GM18861 (cell line): ENCODE measurements around the gene ADGRG3.

Experiments used
- ATAC-seq: cut with Tn5 transposase; IDR thresholded peaks from one replicate; pipeline ENCODE4 v1.9.1; 2021; ENCODE audit not compliant: unreplicated experiment

Gene ADGRG3

GRCh38 chr16:57645691-57646387, 22.3 kb upstream of the ADGRG3 start:
- ATAC-seq: no peak

- ATAC-seq: no peak
Measured at GRCh38 chr16:57646388-57647039, 21.6 kb upstream of the ADGRG3 start.

GRCh38 chr16:57647136-57647875, 20.8 kb upstream of the ADGRG3 start:
- ATAC-seq: no peak

DNA sequence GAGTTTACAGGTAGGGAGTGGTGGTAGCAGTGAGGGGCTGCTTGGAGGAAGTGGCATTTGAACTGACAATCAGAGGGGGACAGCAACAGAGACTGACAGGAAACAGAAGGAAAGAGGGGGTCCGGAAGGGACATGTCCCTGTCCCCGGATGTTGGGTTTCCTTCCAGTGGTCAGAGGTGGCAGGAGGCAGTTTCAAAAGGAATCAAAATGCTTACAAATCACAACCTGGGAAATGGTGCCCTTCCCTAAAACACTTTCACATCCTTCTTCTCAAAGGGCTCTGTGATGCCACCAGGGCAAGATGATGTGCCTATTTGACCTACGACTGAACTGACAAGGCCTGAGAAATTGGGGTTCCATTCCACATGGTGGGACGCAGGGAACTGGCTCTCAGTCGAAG, 20.0 kb upstream of the ADGRG3 start:
- no peak for ATAC-seq

DNA sequence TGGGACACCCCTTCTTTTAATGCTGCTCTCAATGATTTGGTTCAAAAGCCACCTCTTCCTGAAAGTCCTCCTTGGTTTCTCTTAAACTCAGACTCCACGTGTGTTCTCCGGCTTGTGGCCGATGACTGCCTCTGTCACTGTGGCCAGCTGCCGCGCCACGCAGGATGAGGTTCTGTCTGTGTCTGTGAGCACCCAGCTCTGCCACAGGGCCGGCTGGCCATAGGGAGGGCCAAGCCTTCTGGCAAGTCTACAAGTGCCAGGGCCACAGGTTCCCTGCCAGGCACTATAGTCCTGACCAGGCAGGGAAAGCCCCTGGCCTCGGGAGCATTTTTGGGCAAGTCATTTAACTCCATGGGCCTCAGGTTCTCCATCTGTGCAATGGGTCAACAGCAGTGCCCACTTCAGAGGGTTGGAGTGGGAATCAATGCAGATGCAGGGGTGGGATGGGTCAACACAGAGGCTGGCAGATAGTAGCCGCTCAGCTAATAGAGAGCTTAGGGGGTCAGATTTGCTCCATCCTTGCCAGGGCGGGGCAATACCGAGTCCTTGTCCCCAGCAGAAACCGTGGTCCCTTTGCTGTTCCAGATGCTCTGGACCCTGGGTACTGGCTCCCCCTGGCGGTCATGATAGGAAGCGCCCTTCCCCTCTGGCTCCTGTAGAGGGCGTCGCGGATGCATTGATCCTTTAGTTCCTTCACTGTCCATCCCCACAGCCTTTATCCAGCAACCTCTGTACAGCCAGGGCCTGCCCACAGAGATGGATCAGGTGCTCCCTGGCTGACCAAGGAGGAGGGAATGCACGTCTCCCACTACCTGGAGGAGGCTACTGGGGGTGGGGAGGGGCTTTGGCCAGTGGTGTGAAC, 19.3 kb upstream of the ADGRG3 start:
- ATAC-seq: peak; percentile 44

DNA sequence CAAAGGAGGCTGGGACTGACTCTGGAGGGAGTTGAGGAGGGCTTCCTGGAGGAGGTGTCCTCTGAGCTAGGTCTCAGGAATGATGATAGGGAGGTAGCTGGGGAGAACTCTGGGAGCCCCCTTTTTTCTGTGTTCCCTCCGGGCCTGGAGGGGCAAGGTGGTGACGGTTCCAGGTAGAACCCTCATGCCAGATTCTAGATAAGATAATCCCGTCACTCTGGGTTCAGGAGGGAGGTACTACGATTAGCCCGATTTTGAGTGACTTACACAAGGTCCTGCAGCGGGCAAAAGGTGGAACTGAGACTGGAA, 18.7 kb upstream of the ADGRG3 start:
- no peak for ATAC-seq

- no peak for ATAC-seq
Measured at GRCh38 chr16:57649846-57650245, 18.3 kb upstream of the ADGRG3 start.

GRCh38 chr16:57651344-57652333, 16.5 kb upstream of the ADGRG3 start:
- no peak for ATAC-seq

DNA sequence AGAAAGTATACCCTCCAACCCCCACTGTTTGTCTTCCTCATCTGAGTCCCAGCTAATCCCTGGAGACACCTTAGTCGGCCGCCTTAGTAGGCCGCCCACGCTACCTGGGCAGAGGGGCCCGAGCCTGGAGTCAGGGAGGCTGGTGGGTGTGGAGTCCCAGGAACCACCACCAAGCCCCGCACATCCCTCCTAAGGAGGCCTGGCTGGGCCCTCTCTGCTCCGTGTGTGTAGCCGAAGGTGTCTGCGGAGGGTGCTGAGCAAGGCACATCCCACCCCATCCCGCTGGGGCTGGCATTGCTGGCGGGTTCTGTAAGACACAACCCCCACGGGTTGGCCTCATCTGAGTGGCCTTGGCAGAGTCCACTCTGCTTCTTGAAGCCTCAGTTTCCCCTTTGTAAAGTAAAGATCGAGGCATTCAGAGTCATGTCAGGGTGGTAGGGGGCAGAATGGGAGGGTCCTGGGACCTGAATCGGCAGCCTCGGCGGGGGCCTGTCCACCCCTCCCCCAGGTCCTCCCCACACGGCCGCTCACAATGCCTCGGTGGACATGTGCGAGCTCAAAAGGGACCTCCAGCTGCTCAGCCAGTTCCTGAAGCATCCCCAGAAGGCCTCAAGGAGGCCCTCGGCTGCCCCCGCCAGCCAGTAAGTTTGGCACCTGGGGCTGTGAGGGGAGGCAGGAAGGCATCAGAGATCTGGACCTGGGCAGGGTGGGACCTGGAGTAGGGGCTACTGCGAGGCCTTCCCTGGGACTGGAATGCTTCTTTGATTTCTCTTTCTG, 15.2 kb upstream of the ADGRG3 start:
- no peak for ATAC-seq

GRCh38 chr16:57653936-57654335, 14.2 kb upstream of the ADGRG3 start:
- no peak for ATAC-seq

DNA sequence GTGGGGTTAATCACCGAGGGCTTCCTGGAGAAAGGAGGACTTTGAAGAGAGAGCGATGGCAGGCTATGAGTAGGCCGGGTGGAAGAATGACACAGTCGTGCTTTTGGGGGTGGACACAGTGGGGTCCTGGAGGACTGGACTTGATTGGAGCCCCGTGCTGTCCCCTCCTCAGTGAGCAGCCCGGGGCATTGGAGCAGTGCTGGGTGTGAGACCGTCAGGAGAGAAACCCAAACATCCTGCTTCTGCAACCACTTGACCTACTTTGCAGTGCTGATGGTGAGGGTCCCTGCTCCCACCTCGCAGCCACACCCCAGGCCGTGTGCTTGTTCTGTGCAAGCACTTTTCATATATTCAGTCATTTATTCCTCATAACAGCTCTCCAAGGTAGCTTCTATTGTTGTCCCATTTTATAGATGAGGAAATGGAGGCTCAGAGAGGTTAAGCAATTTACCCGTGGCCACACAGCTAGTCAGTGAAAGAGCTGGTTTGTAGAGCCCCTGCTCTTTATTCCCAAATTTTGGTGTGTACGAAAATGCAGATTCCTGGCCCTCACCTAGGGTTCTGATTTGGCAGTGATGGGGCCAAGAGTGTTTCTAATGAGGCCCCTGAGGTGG, 11.7 kb upstream of the ADGRG3 start:
- ATAC-seq: no peak

DNA sequence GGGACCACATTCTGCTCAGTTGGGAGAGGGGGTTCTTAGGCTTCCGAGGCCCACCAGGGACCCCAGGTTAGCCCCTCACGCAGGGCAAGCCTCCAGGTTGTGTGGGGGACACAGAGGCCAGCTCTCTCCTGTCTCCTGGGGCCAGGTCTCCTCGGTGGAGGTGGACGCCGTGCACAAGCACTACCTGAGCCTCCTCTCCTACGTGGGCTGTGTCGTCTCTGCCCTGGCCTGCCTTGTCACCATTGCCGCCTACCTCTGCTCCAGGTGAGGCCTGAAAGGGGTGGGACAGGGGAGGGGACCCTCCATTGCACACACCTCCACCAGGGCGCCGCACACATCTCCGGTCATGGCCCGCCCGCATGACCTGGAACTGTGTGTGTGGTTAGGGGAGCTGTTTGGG, 10.9 kb upstream of the ADGRG3 start:
- ATAC-seq: no peak

- no peak for ATAC-seq
Measured at GRCh38 chr16:57658130-57658877, 9.8 kb upstream of the ADGRG3 start.

- no peak for ATAC-seq
Measured at GRCh38 chr16:57658878-57659674, 9.0 kb upstream of the ADGRG3 start.

- ATAC-seq: no peak
Measured at GRCh38 chr16:57660715-57661463, 7.2 kb upstream of the ADGRG3 start.

DNA sequence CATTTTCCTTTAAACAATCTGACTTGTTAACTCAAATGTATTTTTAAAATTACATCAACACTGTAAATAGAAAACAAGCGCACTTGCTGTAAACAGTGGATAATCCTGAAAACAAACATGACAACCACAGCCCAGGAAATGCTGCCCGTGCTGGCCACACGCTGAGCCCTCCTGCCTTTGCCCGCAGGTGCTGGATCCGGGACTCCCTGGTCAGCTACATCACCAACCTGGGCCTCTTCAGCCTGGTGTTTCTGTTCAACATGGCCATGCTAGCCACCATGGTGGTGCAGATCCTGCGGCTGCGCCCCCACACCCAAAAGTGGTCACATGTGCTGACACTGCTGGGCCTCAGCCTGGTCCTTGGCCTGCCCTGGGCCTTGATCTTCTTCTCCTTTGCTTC, 6.6 kb upstream of the ADGRG3 start:
- ATAC-seq: no peak
